HG02678 (cell line): ENCODE measurements around the gene THOC2.
A peak's percentile ranks its signal among the peaks of the same experiment; 100 is the strongest.
"Not testable (repeated sequence)": the region's sequence is repeated elsewhere in the genome, so short reads cannot be mapped to it uniquely, and the experiment has no call there.

Experiments
- ATAC-seq: cut with Tn5 transposase; IDR thresholded peaks from one replicate; pipeline ENCODE4 v1.9.1; 2021; ENCODE audit warnings: mild to moderate bottlenecking, moderate library complexity; ENCODE audit not compliant: unreplicated experiment

THOC2 gene

GRCh38 chrX:123732670-123733363, at the start of gene THOC2:
Gene THOC2, minus strand, starts transcription at chrX:123733052. Its CDS starts 30 bp downstream, at chrX:123733022.
- peak; percentile 89 for ATAC-seq

DNA sequence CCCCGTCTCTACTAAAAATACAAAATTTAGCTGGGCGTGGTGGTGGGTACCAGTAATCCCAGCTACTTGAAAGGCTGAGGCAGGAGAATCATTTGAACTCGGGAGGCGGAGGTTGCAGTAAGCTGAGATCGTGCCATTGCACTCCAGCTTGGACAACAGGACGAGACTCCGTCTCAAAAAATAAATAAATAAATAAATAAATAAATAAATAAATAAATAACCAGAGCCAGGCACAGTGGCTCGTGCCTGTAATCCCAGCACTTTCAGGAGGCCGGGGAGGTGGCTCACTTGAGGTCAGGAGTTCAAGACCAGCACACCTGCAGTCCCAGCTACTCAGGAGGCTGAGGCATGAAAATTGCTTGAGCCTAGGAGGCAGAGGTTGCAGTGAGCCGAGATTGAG, 48.9 kb upstream of the THOC2 start:
- not testable (repeated sequence) for ATAC-seq

DNA sequence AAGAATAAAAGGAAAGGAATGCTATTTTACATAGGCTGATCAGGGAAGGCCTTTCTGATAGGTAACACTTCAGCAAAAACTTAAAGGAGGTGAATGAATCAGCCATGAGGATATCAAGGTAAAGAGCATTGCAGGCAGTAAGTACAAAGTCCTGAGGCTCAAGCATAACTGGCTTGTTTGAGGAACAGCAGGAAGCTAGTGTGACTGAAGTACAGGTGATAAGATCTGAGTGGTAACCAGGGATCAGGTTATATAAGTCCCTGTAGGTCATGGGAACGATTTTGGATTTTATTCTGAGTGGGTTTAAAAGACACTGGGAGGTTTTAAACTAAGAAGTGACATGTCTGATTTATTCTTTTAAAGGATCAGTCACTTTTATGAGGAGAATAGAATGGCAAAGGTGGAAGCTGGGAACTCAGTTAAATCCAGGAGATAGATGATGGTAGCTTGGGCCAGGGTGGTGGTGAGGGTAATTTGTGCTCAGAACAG, 47.1 kb upstream of the THOC2 start:
- no peak for ATAC-seq

DNA sequence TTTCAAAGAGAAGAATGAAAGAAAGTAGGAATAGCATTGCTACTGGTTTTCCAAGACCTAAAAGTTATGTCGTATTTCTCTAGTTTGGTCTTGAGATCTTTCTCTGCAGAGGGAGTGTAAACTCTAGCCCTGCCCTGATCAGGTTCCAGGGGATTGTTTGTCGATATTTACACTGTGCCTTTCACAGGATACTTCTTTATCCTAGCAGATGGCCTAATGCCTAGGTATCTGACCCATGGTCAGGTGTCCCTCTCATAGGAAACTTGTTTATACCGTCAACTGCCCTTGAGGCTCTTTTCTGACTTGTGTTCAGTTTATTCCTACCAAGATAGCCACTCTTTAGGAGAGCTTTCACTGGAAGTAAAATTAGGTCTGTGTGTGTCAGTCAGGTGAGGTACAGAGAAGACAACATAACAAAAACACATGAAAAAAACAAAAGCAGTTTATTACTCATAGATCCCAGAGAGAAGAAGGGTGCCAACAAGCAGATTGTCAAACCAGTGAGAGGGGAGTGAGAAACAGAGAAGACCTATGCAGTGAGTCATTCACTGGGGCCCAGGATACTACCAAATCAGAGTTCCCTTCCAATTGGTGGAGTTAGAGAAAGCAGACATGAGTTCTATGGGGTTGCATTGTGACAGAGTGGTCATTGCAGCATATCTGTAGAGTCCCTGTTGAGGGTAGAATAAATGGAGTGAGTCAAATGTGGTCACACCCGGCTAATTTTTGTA, 40.6 kb upstream of the THOC2 start:
- no peak for ATAC-seq

DNA sequence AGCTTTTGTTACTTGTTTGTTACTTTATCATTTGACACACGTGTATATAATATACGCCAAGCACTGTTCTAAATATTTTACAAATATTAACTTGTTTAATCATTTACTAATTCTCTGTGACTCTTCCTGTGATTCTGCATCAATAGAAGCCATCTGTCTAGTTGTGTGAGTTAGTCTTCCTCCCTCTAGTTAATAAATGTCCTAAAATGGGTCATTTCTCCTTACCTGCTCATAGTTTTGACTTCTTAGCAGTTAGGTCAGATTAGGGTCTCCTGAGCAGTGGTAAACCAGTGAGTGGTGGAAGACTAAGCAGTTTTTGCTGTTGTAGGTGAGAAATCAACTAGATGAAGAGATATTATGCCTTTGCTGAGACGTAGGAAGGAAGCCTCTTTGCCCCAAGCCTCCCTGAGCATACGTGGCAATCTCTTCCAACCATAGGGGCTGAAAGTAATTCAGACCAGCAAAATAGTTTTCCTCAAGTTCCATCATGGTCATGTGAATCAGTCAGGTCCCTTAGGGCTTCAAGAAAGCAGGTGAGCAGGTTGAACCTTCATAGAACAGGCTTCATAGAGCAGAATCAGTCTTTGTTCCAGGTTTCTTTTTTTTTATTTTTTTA, 38.7 kb upstream of the THOC2 start:
- peak; percentile 94 for ATAC-seq

DNA sequence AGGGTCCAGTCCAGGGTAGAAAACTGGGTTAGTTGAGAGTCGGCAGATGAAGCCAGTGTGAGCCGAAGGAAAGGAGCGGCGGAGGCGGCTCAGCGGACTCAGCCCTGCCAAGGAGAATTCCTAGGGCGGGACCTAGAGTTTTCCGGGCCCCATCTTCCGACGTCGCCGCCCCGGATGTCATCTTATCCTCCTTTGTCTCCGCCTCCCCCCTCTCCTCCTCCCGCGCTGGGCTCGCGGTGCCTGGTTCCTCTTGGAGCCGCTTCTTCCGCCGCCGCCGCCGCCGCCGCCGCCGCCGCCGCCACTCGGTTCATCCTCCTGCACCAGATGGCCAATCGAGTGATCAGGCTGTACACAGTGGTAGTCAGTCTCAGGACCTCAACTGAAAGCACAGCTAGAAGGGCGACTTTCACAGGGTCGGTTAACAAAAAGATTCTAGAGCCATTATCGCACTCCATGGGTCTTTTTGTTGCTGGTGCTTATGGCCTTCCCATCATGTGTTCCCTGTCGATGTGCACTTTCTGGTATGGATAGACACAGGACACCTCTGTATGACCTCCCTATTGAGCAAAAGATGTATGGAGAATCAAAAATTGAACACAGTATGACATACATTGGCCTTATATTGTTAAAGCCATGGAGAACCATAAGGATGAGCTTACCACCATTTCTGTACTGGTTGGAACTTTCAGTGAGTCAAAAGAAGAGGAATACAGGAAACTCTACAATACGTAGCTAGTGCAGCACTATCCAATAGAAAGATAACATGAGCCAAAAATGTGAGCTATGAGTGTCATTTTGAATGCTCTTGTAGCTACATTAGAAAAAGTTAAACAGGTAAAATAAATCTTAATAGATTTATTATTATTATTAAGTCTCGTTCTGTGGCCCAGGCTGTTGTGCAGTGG, 32.4 kb upstream of the THOC2 start:
- ATAC-seq, result peak; percentile 95

GRCh38 chrX:123759849-123760248, 27.0 kb upstream of the THOC2 start:
- not testable (repeated sequence) for ATAC-seq

GRCh38 chrX:123757794-123758193, 24.9 kb upstream of the THOC2 start:
- not testable (repeated sequence) for ATAC-seq

DNA sequence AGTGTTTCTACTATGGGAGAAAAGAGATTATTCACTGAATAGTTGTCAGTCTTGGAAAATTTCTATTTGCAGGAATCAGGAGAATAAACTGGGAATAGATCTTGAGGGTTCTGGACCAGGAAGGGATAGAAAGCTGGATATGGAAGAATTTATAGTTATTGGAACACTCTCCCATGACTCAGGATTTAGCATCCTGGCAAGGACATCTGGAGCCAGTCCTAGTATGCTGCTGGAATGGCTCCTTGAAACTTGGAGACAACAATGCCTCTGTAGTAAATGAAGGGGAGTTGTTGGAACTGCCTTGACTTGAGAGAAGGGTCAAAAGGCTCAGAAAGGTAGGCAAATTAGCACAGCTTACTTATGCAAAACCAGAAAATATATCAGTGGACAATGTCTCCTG, 23.5 kb upstream of the THOC2 start:
- no peak for ATAC-seq

DNA sequence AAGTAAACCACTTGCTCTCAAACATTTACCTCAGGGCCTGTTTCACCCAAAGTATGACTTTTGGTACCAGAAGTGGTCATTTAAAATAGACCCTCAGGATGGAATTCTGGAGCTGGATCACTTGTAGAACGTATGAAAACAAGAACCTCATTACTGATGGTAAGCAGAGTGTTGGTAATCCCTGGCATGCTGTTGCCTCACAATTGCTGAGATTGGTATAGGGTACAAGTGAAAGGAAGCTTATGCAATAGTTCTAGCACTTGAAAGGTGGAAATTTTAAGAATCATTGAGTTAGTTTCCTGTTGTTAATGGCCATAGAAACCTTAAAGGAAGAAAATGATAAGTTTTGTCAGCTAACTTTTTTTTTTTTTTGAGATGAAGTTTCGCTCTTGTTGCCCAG, 22.3 kb upstream of the THOC2 start:
- no peak for ATAC-seq

DNA sequence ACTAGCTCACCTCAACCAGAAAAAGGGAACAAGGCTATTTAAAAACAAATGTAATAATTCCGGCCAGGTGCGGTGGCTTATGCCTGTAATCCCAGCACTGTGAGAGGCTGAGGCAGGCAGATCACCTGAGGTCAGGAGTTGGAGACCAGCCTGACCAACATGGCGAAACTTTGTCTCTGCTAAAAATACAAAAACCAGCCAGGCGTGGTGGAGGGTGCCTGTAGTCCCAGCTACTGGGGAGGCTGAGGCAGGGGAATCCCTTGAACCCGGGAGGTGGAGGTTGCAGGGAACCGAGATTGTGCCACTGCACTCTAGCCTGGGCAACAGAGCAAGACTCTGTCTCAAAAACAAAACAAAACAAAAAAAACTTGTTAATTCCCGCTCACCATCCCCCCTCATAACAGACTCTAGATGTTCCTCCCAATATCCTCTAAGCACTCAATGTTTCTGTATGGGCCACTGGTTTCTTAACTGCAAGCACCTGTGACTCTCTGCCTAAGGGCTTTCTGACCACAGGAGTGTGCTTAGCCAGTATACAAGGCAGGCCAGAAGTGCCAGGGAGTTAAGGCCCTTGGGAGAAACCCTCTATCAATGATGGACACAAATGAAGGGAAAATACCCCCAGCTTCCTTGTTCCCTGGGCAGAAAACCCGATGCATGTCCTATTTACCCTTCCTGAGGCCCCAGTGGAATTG, 21.0 kb upstream of the THOC2 start:
- ATAC-seq, result no peak

DNA sequence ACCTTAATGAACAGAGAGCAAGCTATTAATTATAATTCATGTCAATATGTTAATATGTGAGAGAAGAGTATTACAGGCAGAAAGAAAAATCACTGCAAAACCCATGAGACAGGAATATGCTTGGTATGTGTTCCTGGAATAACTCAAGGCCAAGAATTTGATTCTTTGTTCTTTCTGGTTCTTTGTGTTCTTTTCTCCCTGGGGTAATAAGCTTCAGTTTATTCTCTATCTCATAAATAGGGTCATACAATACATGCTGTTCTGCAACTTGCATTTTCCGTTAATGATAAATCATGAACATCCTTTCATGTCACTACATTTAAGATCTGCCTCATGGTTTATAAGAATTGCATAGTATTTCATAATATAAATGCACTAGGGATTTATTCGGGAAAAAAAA, 16.8 kb upstream of the THOC2 start:
- no peak for ATAC-seq

- no peak for ATAC-seq
These were observed 12.7 kb upstream of the THOC2 start for GRCh38 chrX:123745511-123745910.

DNA sequence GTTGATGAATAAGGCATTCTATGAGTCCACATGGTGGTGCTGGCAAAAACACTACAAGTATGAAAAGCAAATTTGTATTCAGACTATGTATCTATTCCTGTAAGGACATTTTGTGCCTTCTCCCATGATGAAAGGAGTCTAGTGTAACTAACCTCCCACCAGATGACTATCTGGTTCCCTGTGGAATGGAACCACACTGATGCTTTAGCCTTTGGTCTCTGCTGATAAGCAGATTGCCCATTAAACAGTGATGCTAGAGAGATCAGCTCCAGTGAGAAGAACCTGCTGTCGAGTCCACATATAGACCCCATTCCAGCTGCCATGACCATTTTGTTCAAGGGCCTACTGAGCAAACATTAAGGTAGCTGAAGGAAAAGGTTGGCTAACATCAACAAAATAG, 10.5 kb upstream of the THOC2 start:
- no peak for ATAC-seq

- no peak for ATAC-seq
These were observed 9.6 kb upstream of the THOC2 start for GRCh38 chrX:123742440-123742839.

- no peak for ATAC-seq
These were observed 7.7 kb upstream of the THOC2 start for GRCh38 chrX:123740536-123740935.

- no peak for ATAC-seq
These were observed 7.2 kb upstream of the THOC2 start for GRCh38 chrX:123740006-123740405.

DNA sequence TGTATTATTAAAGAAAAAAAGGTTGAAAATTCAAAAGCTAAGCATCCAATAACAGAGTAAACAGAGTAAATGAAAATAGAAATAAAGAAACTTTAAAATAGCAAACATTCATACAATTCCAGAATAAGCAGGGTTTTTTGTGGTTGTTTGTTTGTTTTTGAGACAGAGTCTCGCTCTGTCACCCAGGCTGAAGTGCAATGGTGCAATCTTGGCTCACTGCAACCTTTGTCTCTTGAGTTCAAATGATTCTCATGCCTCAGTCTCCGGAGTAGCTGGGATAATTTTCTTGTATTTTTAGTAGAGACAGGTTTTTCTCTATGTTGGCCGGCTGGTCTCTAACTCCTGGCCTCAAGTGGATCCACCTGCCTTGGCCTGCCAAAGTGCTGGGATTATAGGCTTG, 6.6 kb upstream of the THOC2 start:
- no peak for ATAC-seq

DNA sequence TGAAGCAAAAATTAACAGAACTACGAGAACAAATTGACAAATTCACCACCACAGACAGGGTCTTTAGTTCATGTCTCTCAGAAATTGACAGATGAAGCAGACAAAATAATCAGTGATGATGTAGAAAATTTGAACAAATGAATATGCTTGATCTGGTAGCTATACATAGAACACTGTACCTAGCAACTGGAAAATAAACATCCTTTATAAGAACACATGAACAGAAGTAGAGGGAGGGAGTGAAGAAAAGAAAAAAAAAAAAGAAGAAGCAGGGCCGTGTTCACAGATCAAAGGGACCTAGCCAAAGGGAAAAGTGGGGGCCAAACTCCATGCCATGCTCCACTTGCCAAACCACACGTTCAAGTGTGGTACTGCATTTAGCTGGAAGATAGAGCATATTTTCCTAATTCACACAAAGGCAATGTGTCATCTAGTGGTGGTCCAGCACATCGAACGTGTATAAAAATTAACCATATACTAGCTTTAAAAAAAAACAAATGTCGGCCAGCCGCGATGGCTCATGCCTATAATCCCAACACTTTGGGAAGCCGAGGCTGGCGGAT, 5.6 kb upstream of the THOC2 start:
- no peak for ATAC-seq

DNA sequence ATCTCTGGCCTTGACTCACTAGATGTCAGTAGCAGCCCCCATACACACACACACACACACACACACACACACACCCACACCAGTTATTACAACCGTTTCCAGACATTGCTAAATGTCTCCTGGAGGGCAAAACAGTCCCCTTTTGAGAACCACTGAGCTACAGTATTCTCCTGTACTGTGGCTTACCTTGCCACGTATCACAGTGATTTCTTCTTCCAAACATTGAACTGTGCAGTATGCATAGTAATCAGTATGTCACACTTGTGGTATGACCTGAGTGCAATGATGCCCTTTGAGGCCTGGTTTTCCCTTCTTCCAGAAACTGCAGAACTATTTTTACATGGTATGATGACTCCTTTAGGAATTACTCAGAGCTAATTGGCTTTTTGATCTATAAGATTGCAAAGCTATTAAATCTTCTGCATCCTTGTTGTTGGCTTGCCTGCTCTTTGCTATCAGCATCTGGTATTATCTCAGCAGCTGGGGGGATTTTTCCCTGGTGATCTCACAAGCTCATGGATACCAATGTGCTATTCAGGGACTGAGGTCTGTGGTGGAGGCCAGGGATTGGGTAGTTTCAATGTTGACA, 3.6 kb upstream of the THOC2 start:
- ATAC-seq, result no peak
